Measurements from ENCODE around the gene TGFBI.

Gene TGFBI

DNA sequence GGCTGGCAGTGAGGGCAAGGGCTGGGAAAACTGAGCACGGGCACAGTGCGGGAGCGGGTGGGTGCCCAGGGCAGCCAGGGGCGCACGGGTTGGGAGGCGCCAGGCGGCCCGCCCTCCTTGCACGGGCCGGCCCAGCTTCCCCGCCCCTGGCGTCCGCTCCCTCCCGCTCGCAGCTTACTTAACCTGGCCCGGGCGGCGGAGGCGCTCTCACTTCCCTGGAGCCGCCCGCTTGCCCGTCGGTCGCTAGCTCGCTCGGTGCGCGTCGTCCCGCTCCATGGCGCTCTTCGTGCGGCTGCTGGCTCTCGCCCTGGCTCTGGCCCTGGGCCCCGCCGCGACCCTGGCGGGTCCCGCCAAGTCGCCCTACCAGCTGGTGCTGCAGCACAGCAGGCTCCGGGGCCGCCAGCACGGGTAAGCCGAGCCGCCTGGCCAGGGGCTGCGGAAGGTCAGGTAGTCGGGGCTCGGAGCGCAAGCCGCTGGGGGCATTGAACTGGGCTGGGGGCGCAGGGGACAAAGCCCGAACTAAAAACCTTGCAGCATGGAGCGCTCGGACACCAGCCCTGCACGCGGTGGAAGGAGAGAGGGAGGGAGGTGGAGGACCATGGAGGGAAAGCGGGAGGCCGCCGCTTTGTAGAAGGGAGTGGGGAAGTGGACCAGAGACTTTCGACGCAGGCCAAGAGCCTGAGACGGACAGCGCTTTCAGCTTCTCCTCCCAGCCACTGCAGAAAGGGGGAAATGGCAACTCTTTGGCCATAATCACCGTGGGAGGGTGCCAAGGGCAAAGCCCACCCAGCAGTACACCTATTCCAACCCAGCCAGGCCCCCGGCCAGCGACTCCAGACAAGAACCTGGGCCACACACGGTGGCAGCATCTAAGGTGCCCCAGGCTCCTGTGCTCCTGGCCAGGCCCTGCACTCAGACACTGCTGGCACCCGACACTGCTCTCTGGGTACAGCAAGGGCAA, at the start of gene TGFBI:
Gene TGFBI (plus strand): TSS at position 207 of the 961 bp plus-strand sequence. CDS start 68 bp downstream, at position 275.
- in situ Hi-C loops (cut with HindIII; ENCODE audit: low sequenced_read_pairs): no loop called here
- TF ChIP-seq CTCF (IDR thresholded peaks at IDR 0.05; ENCODE audit: low read depth, low read length): peak; percentile 20
- H3K4me3 ChIP-seq (ENCODE audit: low read depth, low read length): peak within 1 kb of the TSS; percentile 79
- peak; percentile 75 for DNase-seq (ENCODE audit: low read depth, low spot score)

DNA sequence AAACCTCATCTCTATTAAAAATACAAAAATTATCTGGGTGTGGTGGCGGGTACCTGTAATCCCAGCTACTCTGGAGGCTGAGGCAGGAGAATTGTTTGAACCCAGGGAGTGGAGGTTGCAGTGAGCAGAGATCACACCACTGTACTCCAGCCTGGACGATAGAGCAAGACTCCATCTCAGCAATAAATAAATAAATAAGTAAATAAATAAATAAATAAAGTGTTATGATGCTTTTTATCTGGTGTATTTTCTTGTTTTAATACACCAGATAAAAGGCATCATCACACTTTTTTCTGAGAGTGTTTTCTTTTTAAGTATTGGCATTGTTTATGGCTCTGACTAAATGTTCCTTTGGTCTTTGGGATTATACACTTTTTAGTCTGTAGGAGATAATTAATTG, 49.8 kb upstream of the TGFBI start:
- no peak overlapping the region for H3K4me3 ChIP-seq (ENCODE audit: low read depth, low read length)
- DNase-seq (ENCODE audit: low read depth, low spot score): no peak
- no peak for TF ChIP-seq CTCF (IDR thresholded peaks at IDR 0.05; ENCODE audit: low read depth, low read length)
- in situ Hi-C loops (cut with HindIII; ENCODE audit: low sequenced_read_pairs): no loop called here

GRCh38 chr5:135979510-135979909, 49.3 kb upstream of the TGFBI start:
- no peak overlapping the region for H3K4me3 ChIP-seq (ENCODE audit: low read depth, low read length)
- peak; percentile 88 for DNase-seq (ENCODE audit: low read depth, low spot score)
- in situ Hi-C loops (cut with HindIII; ENCODE audit: low sequenced_read_pairs): no loop called here
- no peak for TF ChIP-seq CTCF (IDR thresholded peaks at IDR 0.05; ENCODE audit: low read depth, low read length)

DNA sequence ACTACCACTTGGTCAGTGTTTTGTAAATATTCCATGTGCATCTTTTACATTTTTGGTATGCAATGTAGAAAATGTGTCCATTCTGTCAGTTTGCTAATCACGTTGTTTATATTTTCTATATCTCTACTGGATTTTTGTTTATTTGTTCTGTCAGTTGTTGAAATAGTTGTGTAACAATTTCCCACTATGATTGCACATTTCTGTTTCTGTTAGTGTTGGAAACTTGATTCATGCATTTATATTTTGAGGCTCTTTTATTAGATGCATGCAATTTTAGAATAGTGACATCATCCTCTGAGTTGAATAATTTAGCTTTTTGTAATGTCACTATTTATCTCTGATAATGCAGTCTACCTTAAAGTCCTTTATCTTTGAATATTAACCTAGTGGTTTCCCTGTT, 48.2 kb upstream of the TGFBI start:
- H3K4me3 ChIP-seq (ENCODE audit: low read depth, low read length): no peak overlapping the region
- no peak for TF ChIP-seq CTCF (IDR thresholded peaks at IDR 0.05; ENCODE audit: low read depth, low read length)
- no peak for DNase-seq (ENCODE audit: low read depth, low spot score)
- in situ Hi-C loops (cut with HindIII; ENCODE audit: low sequenced_read_pairs): no loop called here

GRCh38 chr5:135985951-135986350, 42.8 kb upstream of the TGFBI start:
- in situ Hi-C loops (cut with HindIII; ENCODE audit: low sequenced_read_pairs): no loop called here

GRCh38 chr5:135986401-135986800, 42.4 kb upstream of the TGFBI start:
- in situ Hi-C loops (cut with HindIII; ENCODE audit: low sequenced_read_pairs): no loop called here
- no peak for DNase-seq (ENCODE audit: low read depth, low spot score)
- TF ChIP-seq CTCF (IDR thresholded peaks at IDR 0.05; ENCODE audit: low read depth, low read length): no peak
- no peak overlapping the region for H3K4me3 ChIP-seq (ENCODE audit: low read depth, low read length)

More at GRCh38 chr5:135985951-135986350, 42.8 kb upstream of the TGFBI start:
- TF ChIP-seq CTCF (IDR thresholded peaks at IDR 0.05; ENCODE audit: low read depth, low read length): no peak
- H3K4me3 ChIP-seq (ENCODE audit: low read depth, low read length): no peak overlapping the region
- no peak for DNase-seq (ENCODE audit: low read depth, low spot score)
